Endothelial cell of umbilical vein (primary cell): ENCODE data around the gene ZNRF1. TPM values are rescaled to one million over a fixed set of nuclear protein-coding genes. Genes with fewer than 3 reads are reported as not detected.

ENCODE experiments used
- BruUV-seq: library from RNA; stranded (reverse); fragments of 400-500 nt; replicated peaks from 2 replicates; lab custom pipeline; 2021; lab: Mats Ljungman, UMichigan
- CTCF ChIA-PET: fragments of 300-600, 350-600 bp; sonication (Branson Sonifier 250); formaldehyde crosslinking; loops from one replicate; lab custom pipeline; 2021; ENCODE audit warnings: antibody characterized with exemption, inconsistent platforms; lab: Charles Lee
- POLR2A ChIA-PET: fragments of 300-600, 350-600 bp; sonication (Branson Sonifier 250); formaldehyde crosslinking; loops from one replicate; lab custom pipeline; 2021; ENCODE audit warnings: antibody characterized with exemption, inconsistent platforms; lab: Charles Lee
- DNase-seq: peaks from one replicate; pipeline ENCODE4 v3.0.0-alpha.2; 2011; ENCODE audit warnings: low read depth, low spot score
- FAIRE-seq: peaks from 2 replicates; lab custom pipeline; 2011; peaks lifted over from hg19 to GRCh38; lab: Jason Lieb, UNC
- H2AFZ ChIP-seq: 2 replicates; pipeline ENCODE4 v1.6.0; 2012; ENCODE audit warnings: low read depth, low read length, control low read depth, inconsistent platforms
- H3K27ac ChIP-seq: 2 replicates; pipeline ENCODE4 v1.5.1; 2011; ENCODE audit warnings: low read depth, mild to moderate bottlenecking, control low read depth, low read length, moderate library complexity; ENCODE audit not compliant: insufficient read depth
- H3K27me3 ChIP-seq, 2 experiments: 2 replicates each; pipeline versions ENCODE4 v1.6.0 to v1.6.1; 2011; ENCODE audit warnings: low read length in 2 of 2, mixed read lengths in 1 of 2; ENCODE audit not compliant: control insufficient read depth in 2 of 2, insufficient read depth in 2 of 2
- H3K36me3 ChIP-seq, 2 experiments: 2 replicates in 1 of 2; 3 replicates in 1 of 2; pipeline ENCODE4 v1.5.1; 2011; ENCODE audit warnings: low read length in 2 of 2, mild to moderate bottlenecking in 1 of 2, moderate library complexity in 1 of 2; ENCODE audit not compliant: control insufficient read depth in 2 of 2, insufficient read depth in 2 of 2; ENCODE audit errors: extremely low read depth in 1 of 2
- H3K4me1 ChIP-seq: 3 replicates; pipeline ENCODE4 v1.5.1; 2011; ENCODE audit warnings: mild to moderate bottlenecking, low read length; ENCODE audit not compliant: control insufficient read depth, insufficient read depth; ENCODE audit errors: extremely low read depth
- H3K4me2 ChIP-seq: 2 replicates; pipeline ENCODE4 v1.6.1; 2011; ENCODE audit warnings: low read length, control low read depth, mixed read lengths; ENCODE audit not compliant: insufficient read depth
- H3K4me3 ChIP-seq, 3 experiments: fragments of 200-600 bp in 1 of 3; sonication (generic), shearing (Covaris generic) in 1 of 3; replicated peaks in 1 of 3; 2 replicates each; pipeline ENCODE4 v1.5.1; 2011 to 2016; ENCODE audit warnings: control low read depth in 3 of 3, low read length in 3 of 3, mild to moderate bottlenecking in 2 of 3, inconsistent platforms in 1 of 3, low read depth in 1 of 3, moderate library complexity in 1 of 3; ENCODE audit not compliant: insufficient read depth in 1 of 3
- H3K79me2 ChIP-seq: 2 replicates; pipeline ENCODE4 v1.6.0; 2012; ENCODE audit warnings: low read length, inconsistent platforms; ENCODE audit not compliant: control insufficient read depth, insufficient read depth
- H3K9ac ChIP-seq: replicated peaks from 2 replicates; pipeline ENCODE3; 2011; ENCODE audit warnings: low read length, control low read depth; ENCODE audit not compliant: insufficient read depth; ENCODE audit errors: extremely low read depth
- H3K9me1 ChIP-seq: replicated peaks from 3 replicates; pipeline ENCODE4 v1.6.0; 2011; ENCODE audit warnings: mild to moderate bottlenecking, low read length; ENCODE audit not compliant: control insufficient read depth, insufficient read depth; ENCODE audit errors: extremely low read depth
- H3K9me3 ChIP-seq: replicated peaks from 2 replicates; pipeline ENCODE4 v1.5.1; 2012; ENCODE audit warnings: low read length, inconsistent platforms; ENCODE audit not compliant: control insufficient read depth, insufficient read depth
- H4K20me1 ChIP-seq: replicated peaks from 2 replicates; pipeline ENCODE3; 2011; ENCODE audit warnings: mild to moderate bottlenecking, low read length; ENCODE audit not compliant: control insufficient read depth, insufficient read depth; ENCODE audit errors: extremely low read depth
- EZH2 ChIP-seq: IDR thresholded peaks from 2 replicates; pipeline ENCODE4 v1.6.1; 2012; ENCODE audit warnings: borderline replicate concordance, low read depth, mild to moderate bottlenecking, moderate library complexity, low read length, inconsistent platforms; ENCODE audit not compliant: severe bottlenecking
- FOS ChIP-seq: IDR thresholded peaks from 2 replicates; pipeline ENCODE4 v1.6.1; 2011; ENCODE audit warnings: mild to moderate bottlenecking, low read length, moderate library complexity, borderline replicate concordance; ENCODE audit not compliant: insufficient read depth
- GATA2 ChIP-seq: IDR thresholded peaks from 2 replicates; pipeline ENCODE4 v1.7.0; 2011; ENCODE audit warnings: low read depth, mild to moderate bottlenecking, moderate library complexity, mixed read lengths, low read length; ENCODE audit not compliant: insufficient read length, insufficient read depth
- JUN ChIP-seq: IDR thresholded peaks from 2 replicates; pipeline ENCODE4 v1.6.1; 2011; ENCODE audit warnings: borderline replicate concordance, low read depth; ENCODE audit not compliant: insufficient read length, insufficient read depth
- MYC ChIP-seq: IDR thresholded peaks from one replicate; pipeline ENCODE4 v1.6.1; 2011; ENCODE audit warnings: mild to moderate bottlenecking, low read depth, low read length
- POLR2A ChIP-seq: IDR thresholded peaks from 2 replicates; pipeline ENCODE4 v1.6.1; 2012; ENCODE audit warnings: low read depth, mild to moderate bottlenecking, control low read depth, low read length
- POLR2AphosphoS5 ChIP-seq: IDR thresholded peaks from 2 replicates; pipeline ENCODE4 v1.6.1; 2012; ENCODE audit warnings: low read depth, mild to moderate bottlenecking, control low read depth, low read length, moderate library complexity; ENCODE audit not compliant: insufficient read depth
- dilution Hi-C: fragments of 300-500 bp; cut with MboI; formaldehyde crosslinking; loops from one replicate; pipeline ENCODE4 v1.15.0; 2019; ENCODE audit warnings: low sequenced_read_pairs; ENCODE audit not compliant: extremely low pct_ligation_motif_present
- intact Hi-C: fragments of 100-400 bp; cut with micrococcal nuclease; formaldehyde crosslinking; loops from one replicate; pipeline ENCODE4 v1.10.0; 2022
- polyA plus RNA-seq, 4 experiments: library from polyadenylated mRNA; depleted of rRNA in 3 of 4; stranded (reverse) in 3 of 4; unstranded in 1 of 4; fragments of >200 nt; gene quantifications; 2 replicates each; pipeline versions ENCODE4 v1.2.1 to v1.2.3, GENCODE V29; 2011 to 2012; ENCODE audit warnings: missing spikeins in 1 of 4
- total RNA-seq: library from RNA; stranded (reverse); gene quantifications from 2 replicates; pipeline ENCODE4 v1.2.3, GENCODE V29; 2021
- TF ChIP-seq, protein P1 (sequence below): IDR thresholded peaks from 2 replicates; pipeline ENCODE4 v1.6.1; 2011; ENCODE audit not compliant: insufficient read depth, insufficient read length

Gene ZNRF1
- total and polyA plus RNA-seq, 2 donors (not counting 3 experiments of a cell fraction or from before 2014, with no cell fraction given): 23.7 to 34.9 TPM

- Histone ChIP-seq H3K27me3 (no peaks in the 10 kb centered on the region), H3K36me3 (no peaks in the 10 kb centered on the region), H4K20me1 (peaks cover 2% of the 10 kb centered on the region), H2AFZ (no peak overlapping the region), H3K4me3 (no peak overlapping the region), H3K9me3 (no peaks in the 10 kb centered on the region), H3K9me1 (no peaks in the 10 kb centered on the region), H3K9ac (no peak overlapping the region), H3K79me2 (peaks cover 33% of the 10 kb centered on the region), H3K4me1 (peaks cover 5% of the 10 kb centered on the region), H3K27ac (no peak overlapping the region), H3K4me2 (no peak overlapping the region)
- BruUV-seq: no TSS peak
- dilution Hi-C loops (no loop called here), intact Hi-C loops (no loop called here)
- ChIA-PET POLR2A (no interaction called here), CTCF (interaction anchor here (1.9 kb wide), 1 partner anchor 31 kb away, joined by 4 read pairs; no protein-coding TSS in a partner anchor)
- FAIRE-seq (no peak), DNase-seq (no peak)
- TF ChIP-seq, protein P1, sequence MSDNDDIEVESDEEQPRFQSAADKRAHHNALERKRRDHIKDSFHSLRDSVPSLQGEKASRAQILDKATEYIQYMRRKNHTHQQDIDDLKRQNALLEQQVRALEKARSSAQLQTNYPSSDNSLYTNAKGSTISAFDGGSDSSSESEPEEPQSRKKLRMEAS: no peak
- TF ChIP-seq POLR2AphosphoS5 (no peak), GATA2 (no peak), JUN (no peak)
Measured at GRCh38 chr16:75080205-75081029, 81.6 kb downstream of the ZNRF1 start.

GRCh38 chr16:75081179-75081859 lies 82.5 kb downstream of the ZNRF1 start:
- intact Hi-C loops (no loop called here), dilution Hi-C loops (no loop called here)
- DNase-seq (no peak), FAIRE-seq (no peak)
- TF ChIP-seq FOS: no peak
- TF ChIP-seq MYC: no peak
- TF ChIP-seq, protein P1: no peak
- TF ChIP-seq GATA2: no peak
- TF ChIP-seq POLR2A: no peak
- TF ChIP-seq EZH2: no peak
- no peak for TF ChIP-seq POLR2AphosphoS5
- H3K4me2 ChIP-seq: no peak overlapping the region
- no TSS peak for BruUV-seq
- H4K20me1 ChIP-seq: no peaks in the 10 kb centered on the region
- no peaks in the 10 kb centered on the region for H3K36me3 ChIP-seq
- ChIA-PET POLR2A (no interaction called here), CTCF (interaction anchor here (1.4 kb wide), 1 partner anchor 30 kb away, joined by 5 read pairs; no protein-coding TSS in a partner anchor)
- H3K9me3 ChIP-seq: no peaks in the 10 kb centered on the region
- H3K9me1 ChIP-seq: no peaks in the 10 kb centered on the region
- H3K27ac ChIP-seq: no peak overlapping the region
- H3K27me3 ChIP-seq: no peaks in the 10 kb centered on the region
- no peak overlapping the region for H3K4me3 ChIP-seq
- no peak overlapping the region for H3K9ac ChIP-seq
- no peak overlapping the region for H2AFZ ChIP-seq
- H3K79me2 ChIP-seq: peaks cover 28% of the 10 kb centered on the region
- H3K4me1 ChIP-seq: peaks cover 3% of the 10 kb centered on the region
